Measurements from ENCODE around the gene MANEAL. TPM values are rescaled to one million over a fixed set of nuclear protein-coding genes. Genes with fewer than 3 reads are reported as not detected.
A peak's percentile ranks its signal among the peaks of the same experiment; 100 is the strongest.

The MANEAL gene
- total RNA-seq, 1 donor from 2014 or later: 23.8 TPM

DNA sequence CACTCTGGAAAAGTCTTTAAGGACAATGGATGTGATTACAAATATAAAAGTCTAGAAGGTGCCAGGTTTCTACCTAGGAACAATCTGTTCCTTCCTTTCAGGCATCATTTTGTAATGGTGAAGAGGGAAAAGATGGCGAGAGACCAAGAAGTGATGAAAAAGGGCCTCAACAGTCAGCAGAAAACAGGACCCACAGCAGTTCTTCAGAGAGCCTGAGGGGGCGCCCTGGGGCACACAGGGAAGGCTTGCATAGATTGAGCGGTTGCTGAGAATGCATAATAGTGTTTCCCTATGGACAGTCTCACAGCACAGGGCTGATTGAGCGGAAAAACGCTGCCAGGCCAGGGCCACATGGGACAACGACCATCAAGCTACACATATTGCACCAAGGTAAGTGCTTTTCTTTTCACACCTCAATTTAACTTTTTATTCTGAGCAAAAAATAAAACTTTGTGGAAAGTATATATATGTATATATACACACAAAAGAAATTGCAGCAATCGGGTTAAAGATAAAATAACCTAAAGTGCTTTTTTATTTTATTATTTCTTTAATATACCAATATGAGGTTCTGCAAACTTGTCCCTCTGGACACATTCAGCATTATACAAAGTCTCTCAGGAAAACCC, 17.5 kb downstream of the MANEAL start:
- TF ChIP-seq, protein P1, sequence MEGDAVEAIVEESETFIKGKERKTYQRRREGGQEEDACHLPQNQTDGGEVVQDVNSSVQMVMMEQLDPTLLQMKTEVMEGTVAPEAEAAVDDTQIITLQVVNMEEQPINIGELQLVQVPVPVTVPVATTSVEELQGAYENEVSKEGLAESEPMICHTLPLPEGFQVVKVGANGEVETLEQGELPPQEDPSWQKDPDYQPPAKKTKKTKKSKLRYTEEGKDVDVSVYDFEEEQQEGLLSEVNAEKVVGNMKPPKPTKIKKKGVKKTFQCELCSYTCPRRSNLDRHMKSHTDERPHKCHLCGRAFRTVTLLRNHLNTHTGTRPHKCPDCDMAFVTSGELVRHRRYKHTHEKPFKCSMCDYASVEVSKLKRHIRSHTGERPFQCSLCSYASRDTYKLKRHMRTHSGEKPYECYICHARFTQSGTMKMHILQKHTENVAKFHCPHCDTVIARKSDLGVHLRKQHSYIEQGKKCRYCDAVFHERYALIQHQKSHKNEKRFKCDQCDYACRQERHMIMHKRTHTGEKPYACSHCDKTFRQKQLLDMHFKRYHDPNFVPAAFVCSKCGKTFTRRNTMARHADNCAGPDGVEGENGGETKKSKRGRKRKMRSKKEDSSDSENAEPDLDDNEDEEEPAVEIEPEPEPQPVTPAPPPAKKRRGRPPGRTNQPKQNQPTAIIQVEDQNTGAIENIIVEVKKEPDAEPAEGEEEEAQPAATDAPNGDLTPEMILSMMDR (IDR thresholded peaks at IDR 0.05; ENCODE audit: unreplicated experiment): peak; percentile 89
- peak; percentile 50 for DNase-seq (ENCODE audit: low spot score, unreplicated experiment)
- Mint-ChIP-seq H3K4me1 (ENCODE audit: low read depth) (peaks cover 7% of the 10 kb centered on the region), H3K9me3 (ENCODE audit: low read depth) (no peaks in the 10 kb centered on the region), H3K27ac (peak overlapping the region; percentile 9), H3K36me3 (ENCODE audit: insufficient read depth) (peaks cover 4% of the 10 kb centered on the region), H3K27me3 (no peaks in the 10 kb centered on the region), H3K4me3 (ENCODE audit: low read depth) (peak overlapping the region; percentile 38)

DNA sequence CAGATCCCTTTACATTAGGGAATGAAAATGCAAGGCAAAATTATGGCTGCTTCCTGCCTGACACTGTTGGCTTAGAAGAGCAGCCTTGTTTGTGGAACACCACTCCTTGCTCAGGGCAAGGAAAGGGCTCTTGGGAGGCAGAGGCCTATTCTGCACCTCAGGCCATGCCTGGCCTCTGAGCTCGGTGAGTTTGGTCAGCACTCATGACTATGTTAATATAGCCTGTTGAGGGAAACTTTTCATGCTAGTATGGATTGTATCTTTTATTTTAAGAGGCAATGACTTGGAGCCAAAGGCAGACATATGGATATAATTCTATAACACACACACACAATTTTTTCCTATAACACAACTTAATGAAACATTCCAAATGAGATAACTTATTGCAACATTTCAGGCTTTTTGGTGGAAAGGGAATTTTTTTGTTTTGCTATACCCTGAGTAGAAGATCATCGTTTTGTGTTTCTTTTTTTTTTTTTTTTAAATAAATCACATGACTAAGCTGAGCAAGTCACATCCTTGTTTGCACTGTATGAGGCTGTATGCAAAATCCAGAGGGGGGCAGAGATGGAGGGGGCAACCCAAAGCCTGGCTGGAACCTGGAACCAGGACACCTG, 20.0 kb downstream of the MANEAL start:
- no peak for DNase-seq (ENCODE audit: low spot score, unreplicated experiment)
- Mint-ChIP-seq H3K27me3 (no peaks in the 10 kb centered on the region), H3K9me3 (ENCODE audit: low read depth) (no peaks in the 10 kb centered on the region), H3K36me3 (ENCODE audit: insufficient read depth) (peaks cover 4% of the 10 kb centered on the region), H3K4me3 (ENCODE audit: low read depth) (no peak overlapping the region), H3K27ac (peak overlapping the region; percentile 37), H3K4me1 (ENCODE audit: low read depth) (peaks cover 2% of the 10 kb centered on the region)
- TF ChIP-seq, protein P1 (IDR thresholded peaks at IDR 0.05; ENCODE audit: unreplicated experiment): no peak

DNA sequence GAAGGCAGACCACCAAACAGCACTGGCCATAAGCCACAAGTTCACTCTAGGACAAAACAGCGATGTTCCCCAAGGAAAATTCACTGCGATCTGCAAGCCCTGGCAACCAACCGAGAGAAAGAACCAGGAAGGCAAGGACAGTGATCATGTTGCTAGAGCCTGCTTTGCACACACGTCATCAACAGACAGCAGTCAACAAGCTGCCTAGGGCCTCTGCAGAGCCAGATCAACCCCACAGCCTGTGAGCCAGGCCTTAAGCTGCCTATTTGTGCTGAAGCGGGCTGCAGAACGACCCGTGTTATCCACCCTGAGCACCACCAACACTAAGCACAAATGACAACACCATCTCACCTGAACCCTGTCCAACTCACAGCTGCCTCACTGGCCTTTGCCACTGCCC, 20.6 kb downstream of the MANEAL start:
- Mint-ChIP-seq H3K4me1 (ENCODE audit: low read depth) (no peaks in the 10 kb centered on the region), H3K4me3 (ENCODE audit: low read depth) (no peak overlapping the region), H3K27me3 (no peaks in the 10 kb centered on the region), H3K9me3 (ENCODE audit: low read depth) (no peaks in the 10 kb centered on the region), H3K27ac (no peak overlapping the region), H3K36me3 (ENCODE audit: insufficient read depth) (peaks cover 5% of the 10 kb centered on the region)
- no peak for DNase-seq (ENCODE audit: low spot score, unreplicated experiment)
- TF ChIP-seq, protein P1 (IDR thresholded peaks at IDR 0.05; ENCODE audit: unreplicated experiment): no peak

DNA sequence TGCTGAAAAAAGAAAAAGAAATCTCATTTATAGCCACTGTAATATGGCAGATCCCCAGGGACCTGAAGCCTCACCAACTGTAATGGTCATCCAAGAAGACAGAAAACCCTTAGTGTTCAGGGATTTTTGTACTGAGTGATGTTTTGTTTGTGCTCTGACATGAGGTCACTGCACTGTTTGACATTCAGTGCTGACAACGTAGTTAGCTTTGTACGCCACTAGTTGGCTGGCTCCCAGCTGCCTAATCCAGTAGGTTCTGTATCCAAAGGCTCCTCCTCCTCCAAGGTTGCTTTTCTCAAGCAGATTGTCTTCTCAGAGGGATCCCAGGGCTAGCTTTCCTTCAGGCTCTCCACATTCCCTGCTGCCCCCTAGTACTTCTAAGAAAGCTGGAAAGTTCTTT, 23.8 kb downstream of the MANEAL start:
- Mint-ChIP-seq H3K4me3 (ENCODE audit: low read depth) (no peak overlapping the region), H3K27me3 (no peaks in the 10 kb centered on the region), H3K27ac (no peak overlapping the region), H3K4me1 (ENCODE audit: low read depth) (no peaks in the 10 kb centered on the region), H3K9me3 (ENCODE audit: low read depth) (no peaks in the 10 kb centered on the region), H3K36me3 (ENCODE audit: insufficient read depth) (peaks cover 14% of the 10 kb centered on the region)
- no peak for DNase-seq (ENCODE audit: low spot score, unreplicated experiment)
- TF ChIP-seq, protein P1 (IDR thresholded peaks at IDR 0.05; ENCODE audit: unreplicated experiment): no peak

- H3K9me3 Mint-ChIP-seq (ENCODE audit: low read depth): no peaks in the 10 kb centered on the region
- H3K4me1 Mint-ChIP-seq (ENCODE audit: low read depth): no peaks in the 10 kb centered on the region
- peaks cover 15% of the 10 kb centered on the region for H3K36me3 Mint-ChIP-seq (ENCODE audit: insufficient read depth)
- DNase-seq (ENCODE audit: low spot score, unreplicated experiment): no peak
- no peak overlapping the region for H3K27ac Mint-ChIP-seq
- H3K4me3 Mint-ChIP-seq (ENCODE audit: low read depth): no peak overlapping the region
- TF ChIP-seq, protein P1 (IDR thresholded peaks at IDR 0.05; ENCODE audit: unreplicated experiment): no peak
- H3K27me3 Mint-ChIP-seq: no peaks in the 10 kb centered on the region
These were observed 27.8 kb downstream of the MANEAL start for GRCh38 chr1:37821481-37821880.
